RWPE1 (cell line): ENCODE data around the gene SYT2.

ENCODE experiments used
- CTCF ChIA-PET: fragments of 350-600 bp; sonication (Branson Sonifier 250); formaldehyde crosslinking; extraction: SDS; loops from one replicate; lab custom pipeline; 2021; lab: Yijun Ruan, JAX
- POLR2A ChIA-PET: fragments of 400-600 bp; formaldehyde crosslinking; extraction: SDS; loops from one replicate; lab custom pipeline; 2020; ENCODE audit warnings: antibody characterized with exemption; ENCODE audit not compliant: low non-redundant PET; lab: Yijun Ruan, JAX
- DNase-seq: peaks from one replicate; pipeline ENCODE4 v3.0.0; 2012; ENCODE audit warnings: low spot score
- H3K27ac ChIP-seq: fragments of 450-650 bp; 2 replicates; pipeline ENCODE4 v1.5.1; 2017
- TF ChIP-seq, protein P1 (sequence below): fragments of 450-650 bp; conservative IDR thresholded peaks from 2 replicates; pipeline ENCODE4 v1.5.1; 2017; ENCODE audit warnings: low read depth, mild to moderate bottlenecking

SYT2 gene

DNA sequence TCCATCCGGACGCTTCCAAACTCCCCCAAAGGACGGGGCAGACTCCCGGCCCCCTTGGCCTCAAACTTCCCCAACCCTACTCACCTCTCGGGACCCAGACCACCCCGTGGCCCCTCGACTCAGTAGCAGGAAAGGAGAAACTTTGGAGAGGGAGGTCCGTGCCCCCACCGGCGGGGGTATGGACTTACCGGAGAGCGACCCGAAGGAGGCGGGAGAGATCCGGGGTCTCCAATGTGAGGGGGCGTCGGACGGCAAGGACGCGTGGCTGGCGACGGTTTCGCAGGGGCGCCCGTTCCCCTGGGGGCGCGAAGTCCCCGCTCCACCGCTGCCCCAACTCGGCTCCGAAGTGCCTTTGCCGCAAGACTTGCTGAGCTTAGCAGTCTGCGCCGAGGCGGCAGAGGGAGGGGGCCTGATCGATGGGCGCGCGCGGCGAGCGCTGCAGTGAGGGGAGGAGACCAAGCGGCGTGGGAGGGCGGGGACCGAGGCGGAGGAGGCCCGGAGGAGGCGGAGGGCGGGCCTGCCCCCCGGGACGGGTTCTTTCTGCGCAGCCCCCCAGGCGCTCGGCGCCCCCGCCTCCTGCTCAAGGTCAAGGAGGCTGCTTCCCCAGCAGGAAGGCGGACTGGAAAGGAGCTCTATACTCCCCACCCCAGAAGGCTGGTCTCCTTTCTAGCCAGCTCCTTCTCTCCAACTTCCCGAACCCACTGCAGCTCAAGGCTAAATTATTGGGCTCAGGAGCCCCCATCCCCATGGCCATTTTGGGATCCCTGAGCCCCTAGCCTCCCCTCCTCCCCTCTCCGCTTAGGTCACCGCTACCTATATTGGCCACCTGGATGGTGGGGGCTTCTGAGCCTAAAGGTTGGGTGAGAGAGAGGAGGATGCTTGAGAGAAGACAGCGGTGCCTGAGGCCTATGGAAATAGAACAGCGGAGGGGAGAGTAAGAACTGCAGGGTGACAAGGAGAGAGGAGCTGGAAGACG lies at the start of gene SYT2:
SYT2 (minus strand) TSS at position 385 of the 976 bp plus-strand sequence. CDS start 104,682 bp downstream, outside the sequence.
- H3K27ac ChIP-seq, result no peak within 1 kb of the TSS
- POLR2A ChIA-PET, result no interaction called here

DNA sequence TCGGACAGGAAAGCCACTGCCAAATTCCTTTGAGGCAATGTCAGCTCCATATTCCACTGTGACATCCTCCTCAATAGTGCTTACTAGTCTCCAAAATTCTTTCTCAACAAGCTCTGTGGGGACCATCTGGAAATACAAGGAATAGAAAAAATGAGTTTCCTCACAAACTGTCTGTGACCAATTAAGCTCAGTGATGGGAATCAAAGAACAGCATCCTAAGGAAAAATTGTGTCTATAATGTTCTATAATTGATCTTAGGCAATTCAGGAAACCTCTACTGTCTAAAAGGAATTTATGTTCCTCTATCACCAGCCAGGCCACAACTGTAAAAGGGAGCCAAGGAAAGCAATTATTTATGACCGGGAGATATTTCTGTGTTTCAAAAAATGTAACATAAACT lies 46.1 kb upstream of the SYT2 start:
- ChIA-PET CTCF (interaction anchor here (0.8 to 1.2 kb wide), 2 partner anchors 243 to 482 kb away, joined by 3 to 4 read pairs; no protein-coding TSS in a partner anchor), POLR2A (interaction anchor here (0.7 kb wide), 1 partner anchor 118 kb away, joined by 4 read pairs; no protein-coding TSS in a partner anchor)
- H3K27ac ChIP-seq, result no peak overlapping the region
- DNase-seq, result no peak
- TF ChIP-seq, protein P1, sequence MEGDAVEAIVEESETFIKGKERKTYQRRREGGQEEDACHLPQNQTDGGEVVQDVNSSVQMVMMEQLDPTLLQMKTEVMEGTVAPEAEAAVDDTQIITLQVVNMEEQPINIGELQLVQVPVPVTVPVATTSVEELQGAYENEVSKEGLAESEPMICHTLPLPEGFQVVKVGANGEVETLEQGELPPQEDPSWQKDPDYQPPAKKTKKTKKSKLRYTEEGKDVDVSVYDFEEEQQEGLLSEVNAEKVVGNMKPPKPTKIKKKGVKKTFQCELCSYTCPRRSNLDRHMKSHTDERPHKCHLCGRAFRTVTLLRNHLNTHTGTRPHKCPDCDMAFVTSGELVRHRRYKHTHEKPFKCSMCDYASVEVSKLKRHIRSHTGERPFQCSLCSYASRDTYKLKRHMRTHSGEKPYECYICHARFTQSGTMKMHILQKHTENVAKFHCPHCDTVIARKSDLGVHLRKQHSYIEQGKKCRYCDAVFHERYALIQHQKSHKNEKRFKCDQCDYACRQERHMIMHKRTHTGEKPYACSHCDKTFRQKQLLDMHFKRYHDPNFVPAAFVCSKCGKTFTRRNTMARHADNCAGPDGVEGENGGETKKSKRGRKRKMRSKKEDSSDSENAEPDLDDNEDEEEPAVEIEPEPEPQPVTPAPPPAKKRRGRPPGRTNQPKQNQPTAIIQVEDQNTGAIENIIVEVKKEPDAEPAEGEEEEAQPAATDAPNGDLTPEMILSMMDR, result no peak

More for the DNA sequence above, at the start of gene SYT2:
- TF ChIP-seq, protein P1, result no peak
- CTCF ChIA-PET, result interaction anchor here (0.6 to 1.2 kb wide), 2 partner anchors 9 to 51 kb away, joined by 3 to 6 read pairs; no protein-coding TSS in a partner anchor
- DNase-seq, result no peak

DNA sequence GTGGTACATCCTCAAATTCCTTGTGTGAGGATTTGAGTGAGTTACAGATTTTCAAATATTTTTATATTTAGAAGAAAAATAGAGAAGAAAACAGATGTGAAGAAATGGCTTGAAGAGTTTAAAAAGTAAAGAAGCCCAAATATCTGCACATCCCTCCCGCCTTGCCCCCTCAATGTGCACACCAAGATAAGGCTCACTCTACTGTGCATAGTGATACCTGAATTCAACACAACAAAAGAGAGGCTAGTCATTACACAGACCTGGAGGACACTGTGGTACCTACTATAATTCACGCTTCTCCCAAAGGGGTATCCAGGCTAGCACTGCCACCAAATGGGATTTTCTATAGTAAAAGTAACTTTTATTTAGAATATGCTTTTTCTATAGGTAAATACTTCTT lies 44.0 kb upstream of the SYT2 start:
- CTCF ChIA-PET, result interaction anchor here (0.7 kb wide), 1 partner anchor 125 kb away, joined by 3 read pairs; no protein-coding TSS in a partner anchor
- TF ChIP-seq, protein P1, result no peak

DNA sequence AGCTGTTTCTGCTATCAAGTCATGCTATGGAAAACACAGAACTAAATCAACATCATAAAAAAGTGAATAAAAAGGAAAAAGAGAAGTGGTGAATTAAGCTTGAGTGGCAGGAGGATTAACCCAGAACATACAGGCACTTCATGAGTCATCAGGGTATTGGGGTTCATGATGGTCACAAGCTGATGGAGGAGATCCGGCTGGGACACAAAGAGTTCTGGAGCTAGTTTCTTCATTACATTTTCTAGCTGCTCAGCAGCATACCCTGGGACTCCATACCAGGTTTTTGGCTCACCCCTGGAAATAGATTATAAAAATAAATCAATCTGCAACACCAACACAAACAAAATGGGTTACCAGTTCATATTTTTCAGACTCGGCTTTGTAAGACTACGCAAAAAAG lies 42.5 kb upstream of the SYT2 start:
- no peak overlapping the region for H3K27ac ChIP-seq
- DNase-seq, result no peak
- POLR2A ChIA-PET, result no interaction called here
- TF ChIP-seq, protein P1, result no peak
- CTCF ChIA-PET, result interaction anchor here (1.1 kb wide), 1 partner anchor 33 kb away, joined by 7 read pairs; no protein-coding TSS in a partner anchor

More for the DNA sequence above, 44.0 kb upstream of the SYT2 start:
- no peak for DNase-seq
- POLR2A ChIA-PET, result no interaction called here
- no peak overlapping the region for H3K27ac ChIP-seq

DNA sequence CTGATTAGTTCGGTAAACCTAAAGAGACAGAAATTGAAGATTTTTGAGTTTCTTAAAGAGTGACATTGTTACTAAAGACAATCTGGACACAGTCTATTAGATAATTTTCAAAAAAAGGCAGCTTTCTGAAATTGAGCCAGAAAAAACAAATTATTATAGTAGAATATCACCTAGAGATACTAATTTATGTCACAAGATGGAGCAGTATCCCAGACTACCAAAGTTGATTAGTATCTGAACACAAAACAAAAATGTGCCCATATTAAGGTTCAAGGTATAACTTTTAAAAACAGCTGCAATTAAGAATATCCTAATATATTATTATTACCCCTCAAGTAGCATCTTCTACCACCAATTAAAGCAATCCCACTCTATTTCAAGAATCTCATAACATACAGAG lies 40.5 kb upstream of the SYT2 start:
- TF ChIP-seq, protein P1, result no peak; the same call in 1 of the 2 replicates
- H3K27ac ChIP-seq, result no peak overlapping the region
- ChIA-PET POLR2A (no interaction called here), CTCF (interaction anchor here (0.6 to 1.6 kb wide), 7 partner anchors 9 to 339 kb away, joined by 3 to 11 read pairs (median 5); no protein-coding TSS in a partner anchor)
- DNase-seq, result peak; percentile 10

DNA sequence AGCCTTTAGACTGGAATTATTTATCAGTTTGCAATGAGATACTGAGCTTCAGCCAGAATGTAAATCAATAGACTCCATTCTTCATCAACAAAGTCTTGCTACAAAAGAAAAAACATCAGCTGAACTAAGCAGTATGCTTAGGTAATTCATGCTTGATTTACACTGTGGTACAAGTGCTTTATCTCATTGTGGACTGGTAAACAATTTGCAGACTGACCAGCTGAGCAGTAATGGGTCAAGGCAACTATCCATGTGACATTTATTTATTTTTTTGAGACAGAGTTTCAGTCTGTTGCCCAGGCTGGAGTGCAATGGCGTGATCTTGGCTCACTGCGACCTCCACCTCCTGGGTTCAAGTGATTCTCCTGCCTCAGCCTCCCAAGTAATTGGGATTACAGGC lies 39.8 kb upstream of the SYT2 start:
- TF ChIP-seq, protein P1, result no peak
- no peak overlapping the region for H3K27ac ChIP-seq
- CTCF ChIA-PET, result interaction anchor here (0.6 to 1.6 kb wide), 7 partner anchors 9 to 339 kb away, joined by 3 to 11 read pairs (median 5); no protein-coding TSS in a partner anchor
- POLR2A ChIA-PET, result no interaction called here
- no peak for DNase-seq
